Ramos (cell line): ENCODE measurements around the gene CTAGE4.
"Not testable (repeated sequence)": the region's sequence is repeated elsewhere in the genome, so short reads cannot be mapped to it uniquely, and the experiment has no call there.

Experiments used
- in situ Hi-C: fragments of 300-500 bp; cut with MboI; formaldehyde crosslinking; loops from one replicate; pipeline ENCODE4 v1.14.3; 2022; ENCODE audit warnings: low sequenced_read_pairs; ENCODE audit not compliant: unreplicated experiment

The CTAGE4 gene

DNA sequence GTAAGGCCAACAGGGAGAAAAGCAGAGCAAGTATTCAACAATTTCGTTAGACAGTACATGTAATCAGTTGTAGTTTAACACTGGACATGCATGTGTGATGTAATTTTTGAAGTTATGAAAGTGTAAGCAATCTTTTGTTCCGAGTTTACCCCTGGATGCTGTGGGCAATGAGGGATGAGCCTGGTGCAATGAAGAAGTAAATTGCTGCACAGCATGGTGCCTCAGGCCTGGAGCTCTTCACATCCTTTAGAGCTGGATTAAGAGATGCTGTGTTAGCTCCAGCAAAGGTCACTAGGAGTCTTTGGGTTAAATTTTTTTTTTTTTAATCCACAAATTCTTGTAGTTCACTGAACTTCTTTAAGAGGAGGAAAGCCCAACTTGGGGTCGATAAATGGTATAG, 19.8 kb downstream of the CTAGE4 start:
- in situ Hi-C loops, result not testable (repeated sequence)

GRCh38 chr7:144205306-144205705, 22.0 kb downstream of the CTAGE4 start:
- in situ Hi-C loops, result not testable (repeated sequence)

GRCh38 chr7:144217200-144217599, 33.9 kb downstream of the CTAGE4 start:
- in situ Hi-C loops, result not testable (repeated sequence)

GRCh38 chr7:144218581-144218980, 35.3 kb downstream of the CTAGE4 start:
- in situ Hi-C loops, result not testable (repeated sequence)

- in situ Hi-C loops, result not testable (repeated sequence)
Observed at GRCh38 chr7:144219149-144219548, 35.9 kb downstream of the CTAGE4 start.

GRCh38 chr7:144220531-144220930, 37.3 kb downstream of the CTAGE4 start:
- in situ Hi-C loops, result not testable (repeated sequence)

- in situ Hi-C loops, result not testable (repeated sequence)
Observed at GRCh38 chr7:144223675-144224074, 40.4 kb downstream of the CTAGE4 start.

- in situ Hi-C loops, result not testable (repeated sequence)
Observed at GRCh38 chr7:144226866-144227265, 43.6 kb downstream of the CTAGE4 start.

DNA sequence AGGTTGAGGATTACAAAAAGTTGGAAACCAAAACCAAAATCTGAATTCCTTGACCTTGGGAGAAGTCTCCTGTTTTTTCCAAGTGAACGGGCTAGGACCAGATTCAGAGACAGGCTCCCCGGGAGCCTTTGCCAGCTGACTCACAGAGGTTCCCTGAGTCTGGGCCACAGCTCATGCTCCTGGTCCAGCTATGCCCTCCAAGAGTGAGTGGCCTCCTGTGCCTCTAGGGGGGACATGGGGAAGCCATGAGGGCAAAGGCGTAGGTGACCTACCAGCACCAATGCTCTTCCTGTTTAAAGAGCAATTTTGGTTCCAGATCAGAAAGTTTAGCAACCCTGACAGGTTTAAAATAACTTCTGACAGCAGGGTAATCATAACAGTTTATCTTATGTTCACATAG, 45.5 kb downstream of the CTAGE4 start:
- in situ Hi-C loops, result not testable (repeated sequence)

GRCh38 chr7:144231027-144231426, 47.8 kb downstream of the CTAGE4 start:
- in situ Hi-C loops, result not testable (repeated sequence)

- in situ Hi-C loops, result not testable (repeated sequence)
Observed at GRCh38 chr7:144233039-144233438, 49.8 kb downstream of the CTAGE4 start.
